ENCODE results near the gene ADAT3.

GRCh38 chr19:1871630-1872029 is 33.6 kb upstream of the ADAT3 start:
- TF ChIP-seq CTCF (IDR thresholded peaks at IDR 0.05) (no peak), POLR2A (IDR thresholded peaks at IDR 0.05) (no peak)
